SK-N-MC (cell line): Measurements from ENCODE around the gene ITGB5.
"Not testable (repeated sequence)": the region's sequence is repeated elsewhere in the genome, so short reads cannot be mapped to it uniquely, and the experiment has no call there.

Source experiments
- EZH2 ChIP-seq: fragments of 200-600 bp; sonication (generic); IDR thresholded peaks from one replicate; pipeline ENCODE4 v1.6.1; 2017; ENCODE audit warnings: antibody characterized with exemption
- POLR2AphosphoS5 ChIP-seq: IDR thresholded peaks from 2 replicates; pipeline ENCODE4 v1.6.1; 2012; ENCODE audit warnings: mild to moderate bottlenecking, low read depth, low read length, borderline replicate concordance

DNA sequence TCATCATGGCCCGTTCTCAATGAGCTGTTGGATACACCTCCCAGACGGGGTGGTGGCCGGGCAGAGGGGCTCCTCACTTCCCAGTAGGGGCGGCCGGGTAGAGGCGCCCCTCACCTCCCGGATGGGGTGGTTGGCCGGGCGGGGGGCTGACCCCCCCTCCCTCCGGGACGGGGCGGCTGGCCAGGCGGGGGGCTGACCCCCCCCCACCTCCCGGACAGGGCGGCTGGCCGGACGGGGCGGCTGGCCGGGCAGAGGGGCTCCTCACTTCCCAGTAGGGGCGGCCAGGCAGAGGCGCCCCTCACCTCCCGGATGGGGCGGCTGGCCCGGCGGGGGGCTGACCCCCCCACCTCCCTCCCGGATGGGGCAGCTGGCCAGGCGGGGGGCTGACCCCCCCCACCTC, 137.3 kb downstream of the ITGB5 start:
- not testable (repeated sequence) for TF ChIP-seq POLR2AphosphoS5, EZH2
